SK-MEL-5 (cell line): ENCODE results near the gene GZF1. TPM values are rescaled to one million over a fixed set of nuclear protein-coding genes. Genes with fewer than 3 reads are reported as not detected.
A peak's percentile ranks its signal among the peaks of the same experiment; 100 is the strongest.

Source experiments
- DNase-seq: peaks from one replicate; pipeline ENCODE4 v3.0.0-alpha.2; 2016; ENCODE audit warnings: low read depth, low spot score
- in situ Hi-C: cut with HindIII; loops from 2 replicates; pipeline ENCODE4 v1.10.0; 2016; ENCODE audit warnings: low sequenced_read_pairs, high pct_unique_total_duplicates, low pct_unique_long_range_greater_than_20kb
- total RNA-seq: library from RNA; depleted of rRNA; stranded (reverse); fragments of >200 nt; shearing (Covaris generic); gene quantifications from 2 replicates; pipeline ENCODE4 v1.2.3, GENCODE V29; 2014

GZF1 gene
- total RNA-seq, 1 experiment from 2014 or later = 22.6 TPM

DNA sequence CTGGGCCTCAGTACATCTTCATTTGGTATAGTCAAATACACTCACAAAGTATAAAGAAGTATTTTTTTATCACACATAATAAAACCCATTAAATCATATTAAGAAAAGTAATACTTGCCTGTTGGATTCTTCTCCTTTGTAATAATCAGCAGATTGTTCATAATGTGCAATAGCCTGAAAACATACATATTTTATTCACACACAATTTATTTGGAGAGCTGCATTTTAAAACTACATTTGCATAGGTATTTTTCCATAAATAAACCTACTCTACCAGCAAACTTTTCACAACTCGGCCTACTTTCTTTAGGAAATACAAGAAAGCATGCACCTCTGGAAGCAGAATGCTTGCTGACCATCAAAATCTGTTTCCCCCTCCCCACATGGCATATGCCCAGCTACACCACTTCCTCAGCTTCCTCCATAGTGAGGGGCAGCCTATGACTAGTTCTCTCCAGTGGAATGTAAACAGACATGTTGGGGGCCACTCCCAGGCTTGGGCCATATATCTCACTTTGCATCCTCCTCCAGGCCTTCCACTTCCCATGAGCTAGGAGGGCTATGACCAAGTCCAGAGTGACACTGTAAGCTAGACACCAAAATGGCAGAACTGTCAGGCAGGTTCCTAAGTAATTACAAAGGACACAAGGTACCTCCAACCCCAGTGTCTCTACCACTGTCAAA is 28.3 kb downstream of the GZF1 start:
- in situ Hi-C loops = no loop called here
- no peak for DNase-seq

DNA sequence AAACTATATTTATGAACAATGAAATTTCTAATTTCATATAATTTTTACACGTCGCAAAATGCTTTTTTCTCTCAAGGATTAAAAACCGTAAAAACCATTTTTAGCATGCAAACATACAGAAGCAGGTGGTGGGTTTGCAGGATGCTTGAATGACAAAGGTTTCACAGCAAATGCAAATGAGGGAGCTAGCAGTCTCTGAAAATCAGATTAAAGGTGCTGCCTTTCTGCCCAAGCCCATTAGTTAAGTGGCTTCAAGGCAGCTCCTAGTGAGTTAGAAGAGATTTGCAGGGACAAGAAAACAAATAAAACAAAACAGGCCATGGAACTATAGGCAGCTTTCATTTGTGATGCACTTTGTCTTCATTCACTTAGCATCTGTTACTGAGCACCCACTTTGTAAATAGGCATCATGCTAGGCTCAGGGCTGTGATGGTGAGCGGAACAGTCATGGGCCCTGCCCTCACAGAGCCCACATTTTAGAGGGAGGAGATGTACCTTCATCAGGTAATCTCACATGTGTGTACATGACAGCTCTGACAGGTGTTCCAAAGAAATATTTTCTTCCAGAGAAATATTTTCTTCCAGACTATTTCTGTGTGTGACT is 29.8 kb downstream of the GZF1 start:
- in situ Hi-C loops = no loop called here
- no peak for DNase-seq

DNA sequence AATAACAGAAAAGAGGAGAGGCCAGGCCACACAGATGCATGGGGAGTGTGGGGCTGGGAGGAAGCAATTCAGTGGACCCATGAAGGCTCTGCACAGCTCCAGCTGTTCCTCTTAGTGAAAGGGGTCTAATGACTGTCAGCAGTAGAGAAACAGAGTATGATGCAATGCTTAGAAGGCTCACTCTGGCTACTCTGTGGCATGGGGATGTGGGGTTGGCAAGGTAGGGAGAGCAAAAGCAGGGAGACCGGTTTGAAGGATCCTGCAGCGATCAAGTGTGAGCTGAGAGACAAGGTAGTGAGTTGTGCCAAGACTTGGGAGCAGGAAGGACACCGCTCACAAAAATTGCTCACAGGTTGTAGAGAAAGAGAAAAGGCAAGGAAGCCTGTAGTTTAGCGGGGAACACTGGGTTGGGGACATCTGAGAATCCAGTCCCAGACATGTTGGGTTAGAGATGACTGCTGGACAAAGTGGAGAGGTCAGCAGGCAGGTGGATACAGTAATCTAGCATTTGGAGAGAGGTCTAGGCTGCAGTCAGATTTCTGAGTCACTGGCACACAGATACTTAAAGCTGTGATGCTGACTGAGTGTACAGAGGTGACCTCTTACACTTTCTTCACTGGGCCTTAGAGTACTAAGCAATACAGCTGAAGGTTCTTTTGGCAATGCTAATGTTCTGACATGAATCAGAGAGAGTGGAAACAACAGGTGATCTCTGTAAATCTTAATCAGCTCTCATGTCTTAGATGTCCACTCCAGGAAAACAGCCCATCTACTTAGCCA is 32.2 kb downstream of the GZF1 start:
- no peak for DNase-seq
- in situ Hi-C loops = no loop called here

DNA sequence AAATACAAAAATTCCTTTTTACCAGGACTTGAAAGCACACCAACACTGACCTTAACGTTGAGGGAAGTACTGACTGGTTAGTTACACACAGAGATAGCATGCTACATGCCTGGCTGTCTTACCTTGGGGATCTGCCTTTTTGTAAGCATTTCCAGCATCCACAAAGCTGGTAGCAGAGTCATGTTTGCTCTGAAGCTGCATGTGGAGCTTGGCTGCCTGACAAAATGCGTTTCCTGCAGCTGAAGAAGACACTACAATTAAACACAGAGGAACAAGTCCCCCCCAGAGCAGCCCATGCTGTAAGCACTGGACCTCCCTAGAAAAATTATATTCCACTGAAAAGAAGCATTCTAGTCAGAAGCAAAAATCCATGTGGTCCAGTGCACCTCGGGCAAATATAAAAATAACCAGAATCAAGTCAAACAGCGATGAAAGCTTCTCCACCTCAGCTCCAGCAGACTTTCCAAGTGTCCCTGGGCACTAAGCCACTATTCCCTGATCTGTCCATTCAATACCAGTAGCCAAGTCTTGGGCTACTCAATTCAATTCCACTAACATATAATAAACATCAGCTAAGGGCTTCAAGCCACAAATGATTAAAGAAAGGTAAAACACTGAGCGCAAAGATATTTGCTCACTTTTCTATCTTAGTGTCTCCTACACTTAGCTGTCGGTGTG is 35.1 kb downstream of the GZF1 start:
- in situ Hi-C loops = no loop called here
- no peak for DNase-seq

DNA sequence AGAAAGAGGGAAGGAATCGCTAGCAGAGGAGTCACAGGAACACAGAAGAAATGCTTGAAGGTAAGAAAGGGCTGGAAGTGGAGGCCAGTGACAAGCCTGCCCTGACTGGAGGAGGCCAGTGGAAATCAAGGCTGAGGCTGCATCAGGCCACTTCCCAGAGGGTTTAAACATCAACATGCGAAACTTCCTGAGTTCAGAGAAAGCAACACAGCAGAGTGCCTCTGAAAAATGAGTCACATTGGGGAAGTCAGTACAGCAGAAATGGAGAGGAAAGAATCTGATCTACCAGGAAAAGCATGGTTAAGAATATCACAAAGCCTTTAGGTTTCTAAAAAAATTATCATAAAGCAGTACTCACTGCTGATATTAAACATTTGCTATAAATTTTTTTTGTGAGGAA is 36.0 kb downstream of the GZF1 start:
- DNase-seq = no peak
- in situ Hi-C loops = no loop called here

DNA sequence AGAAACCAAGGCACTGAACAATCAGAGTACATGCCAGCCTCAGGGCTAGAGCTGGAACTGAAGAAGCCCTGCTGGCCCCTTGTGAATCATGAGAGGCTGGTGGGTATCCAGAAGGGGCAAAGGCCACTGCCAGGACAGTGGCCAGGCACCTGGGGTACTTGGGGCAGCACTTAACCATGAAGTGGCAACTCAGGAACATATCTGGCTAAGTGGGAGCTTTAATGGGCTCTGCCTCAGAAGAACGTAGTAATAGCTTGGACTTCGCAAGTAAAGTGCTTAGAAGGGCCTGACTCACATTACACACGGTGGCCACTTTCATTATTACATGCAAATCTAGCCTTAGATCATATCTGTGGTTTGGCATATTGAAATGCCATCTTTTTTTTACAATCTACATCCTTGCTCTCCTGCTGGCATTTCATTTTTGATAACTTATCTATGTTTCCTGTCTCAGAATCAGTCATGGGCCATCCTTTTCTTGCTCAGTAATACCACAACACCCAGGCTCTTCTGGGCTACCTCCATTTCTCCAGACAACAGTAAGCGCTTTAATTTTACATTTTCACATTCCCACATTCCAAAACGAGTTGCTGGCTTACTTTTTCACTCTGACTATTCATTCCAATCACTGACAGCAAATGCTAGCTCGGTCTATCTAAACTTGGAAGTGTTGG is 37.7 kb downstream of the GZF1 start:
- in situ Hi-C loops = no loop called here
- DNase-seq = no peak

DNA sequence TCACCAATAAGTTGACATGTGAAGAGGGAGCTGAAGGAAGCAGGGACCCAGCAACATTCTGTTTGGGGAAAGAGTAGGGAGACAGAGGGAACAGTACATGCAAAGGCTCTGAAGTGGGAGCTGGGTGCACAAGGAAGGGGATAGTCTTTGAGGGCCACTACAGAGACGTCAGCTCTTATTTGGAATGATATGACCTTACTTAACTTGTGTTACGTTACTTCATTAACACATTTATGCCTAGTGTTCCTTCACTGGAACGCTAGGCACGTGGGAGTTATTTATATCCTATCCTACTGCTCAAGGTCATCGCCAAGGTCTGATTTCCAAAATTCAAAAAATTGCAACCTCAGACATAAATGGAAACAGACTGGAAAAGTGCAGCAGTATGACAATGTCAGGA is 39.1 kb downstream of the GZF1 start:
- in situ Hi-C loops = no loop called here
- no peak for DNase-seq

DNA sequence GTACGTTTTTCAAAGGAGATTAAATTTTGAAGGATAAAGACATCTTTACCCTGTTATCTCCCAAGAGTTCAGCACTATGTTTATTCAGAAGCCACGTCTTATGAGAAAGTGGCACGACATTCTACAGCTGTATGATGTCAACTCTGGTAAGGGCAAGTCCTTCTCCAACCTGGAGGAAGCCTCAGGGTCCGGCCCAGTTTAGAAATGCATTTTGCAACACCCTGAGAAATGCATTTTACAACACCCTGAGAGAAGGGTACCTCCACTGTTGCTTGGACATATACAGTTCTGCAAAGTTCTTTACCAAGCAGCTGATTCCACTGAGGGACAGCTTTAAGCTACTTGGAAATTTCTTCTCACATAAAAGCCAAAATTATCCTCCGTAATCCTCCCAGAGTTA is 41.8 kb downstream of the GZF1 start:
- in situ Hi-C loops = no loop called here

DNA sequence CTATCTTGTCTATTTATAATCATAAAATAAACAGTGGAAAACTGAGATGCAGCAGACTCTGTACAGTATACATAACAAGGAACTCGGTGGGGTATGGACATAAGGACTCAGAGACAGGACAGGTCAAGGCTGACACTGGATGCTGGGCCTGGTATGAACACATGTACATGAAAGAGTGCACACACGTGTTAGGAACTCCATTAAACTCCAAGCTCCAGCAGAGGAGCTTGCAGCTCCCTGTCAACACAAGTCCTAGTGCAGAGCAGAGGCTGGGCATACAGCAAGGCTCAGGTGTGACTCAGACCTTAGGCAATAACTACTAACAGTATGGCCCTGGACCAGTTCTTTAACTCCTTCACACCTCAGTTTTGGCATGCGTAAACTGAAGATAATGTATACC is 42.2 kb downstream of the GZF1 start:
- DNase-seq = no peak
- in situ Hi-C loops = no loop called here

More for the DNA sequence above, 41.8 kb downstream of the GZF1 start:
- DNase-seq = no peak

DNA sequence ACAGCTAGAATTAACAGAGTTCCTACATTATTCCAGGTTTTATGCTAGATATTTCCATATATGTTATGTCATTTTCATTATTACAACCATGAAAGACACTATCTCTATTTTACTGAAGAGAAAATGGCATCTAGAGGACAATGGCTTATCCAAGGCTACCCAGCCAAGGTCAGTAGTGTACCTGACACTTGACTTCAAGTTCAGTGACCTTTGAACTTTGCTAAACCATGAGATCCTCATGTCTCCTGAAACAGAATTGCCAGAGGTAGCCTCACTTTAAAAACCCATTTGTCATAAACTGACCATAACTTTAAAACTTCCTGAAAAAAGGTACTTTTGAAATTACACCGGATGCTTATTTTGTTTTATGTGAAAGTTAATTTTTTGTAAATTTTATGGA is 44.9 kb downstream of the GZF1 start:
- DNase-seq = no peak
- in situ Hi-C loops = no loop called here

DNA sequence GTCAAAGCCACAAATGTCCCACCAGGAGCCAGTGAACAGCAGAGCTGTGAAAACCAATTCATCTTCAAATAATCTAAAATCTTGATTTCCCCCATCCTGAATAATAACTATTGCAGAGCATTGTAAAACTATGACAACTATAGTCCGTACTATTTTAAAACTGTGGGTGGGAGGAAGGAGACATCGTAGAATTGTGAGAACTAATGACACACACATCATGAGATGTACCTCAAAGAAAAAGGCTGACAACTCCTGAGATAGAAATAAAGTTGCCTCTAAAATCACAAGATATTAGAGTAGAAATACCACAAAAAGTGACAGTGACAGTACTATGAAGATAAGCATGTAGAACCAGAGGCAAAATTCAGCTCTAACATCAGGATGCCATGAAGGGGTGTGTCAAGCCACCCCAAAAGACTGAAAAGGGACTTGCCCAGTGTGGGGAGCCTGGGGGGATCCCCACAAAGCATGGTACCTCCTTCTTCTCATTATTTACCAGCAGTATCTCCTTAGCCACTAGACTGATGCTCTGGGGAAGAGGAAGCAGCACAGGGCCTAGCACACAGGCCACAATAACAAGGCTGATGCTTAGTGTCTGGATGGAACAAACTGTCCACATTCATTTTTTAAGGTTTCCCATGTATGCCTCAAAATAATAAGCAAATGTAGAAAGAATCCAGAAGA is 45.9 kb downstream of the GZF1 start:
- in situ Hi-C loops = no loop called here
- DNase-seq = no peak

DNA sequence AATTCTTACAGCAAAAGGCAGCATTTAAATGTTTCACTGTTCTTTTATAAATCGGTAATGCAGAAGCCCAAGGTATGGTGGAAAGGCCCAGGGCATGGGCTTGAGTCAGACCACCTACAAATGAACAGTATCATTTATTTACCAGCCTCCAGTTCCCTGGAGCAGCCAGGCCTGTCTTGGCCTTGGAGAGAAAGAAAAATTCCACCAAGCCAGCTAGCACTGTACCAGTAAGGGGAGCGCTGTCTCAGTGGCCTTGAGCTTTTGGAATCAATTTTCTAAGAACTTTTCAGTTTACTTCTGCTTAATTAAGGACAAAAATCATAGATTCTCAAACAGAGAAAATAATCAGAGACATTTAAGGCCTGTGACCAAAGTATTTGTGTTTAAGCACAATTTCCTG is 47.0 kb downstream of the GZF1 start:
- in situ Hi-C loops = no loop called here
- DNase-seq = no peak

DNA sequence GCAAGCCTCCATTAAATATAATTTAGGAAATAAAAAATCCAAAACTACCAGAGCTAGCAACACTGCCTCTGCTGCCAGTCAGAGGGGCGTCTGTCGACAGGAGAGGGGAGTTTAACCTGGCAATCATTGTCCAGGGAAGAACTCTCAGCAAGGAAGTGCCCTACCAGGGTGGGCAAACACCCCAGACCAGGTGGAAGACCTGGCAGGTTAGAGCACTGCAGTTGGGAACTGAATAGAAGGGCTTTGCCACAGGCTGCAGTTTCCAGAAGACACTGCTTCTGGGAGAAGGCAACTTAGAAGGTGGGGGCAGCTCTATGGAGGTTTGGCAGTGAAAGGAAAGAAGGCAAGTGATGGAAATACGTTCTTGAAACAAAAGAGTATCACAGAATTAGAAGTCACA is 47.8 kb downstream of the GZF1 start:
- no peak for DNase-seq
- in situ Hi-C loops = no loop called here

DNA sequence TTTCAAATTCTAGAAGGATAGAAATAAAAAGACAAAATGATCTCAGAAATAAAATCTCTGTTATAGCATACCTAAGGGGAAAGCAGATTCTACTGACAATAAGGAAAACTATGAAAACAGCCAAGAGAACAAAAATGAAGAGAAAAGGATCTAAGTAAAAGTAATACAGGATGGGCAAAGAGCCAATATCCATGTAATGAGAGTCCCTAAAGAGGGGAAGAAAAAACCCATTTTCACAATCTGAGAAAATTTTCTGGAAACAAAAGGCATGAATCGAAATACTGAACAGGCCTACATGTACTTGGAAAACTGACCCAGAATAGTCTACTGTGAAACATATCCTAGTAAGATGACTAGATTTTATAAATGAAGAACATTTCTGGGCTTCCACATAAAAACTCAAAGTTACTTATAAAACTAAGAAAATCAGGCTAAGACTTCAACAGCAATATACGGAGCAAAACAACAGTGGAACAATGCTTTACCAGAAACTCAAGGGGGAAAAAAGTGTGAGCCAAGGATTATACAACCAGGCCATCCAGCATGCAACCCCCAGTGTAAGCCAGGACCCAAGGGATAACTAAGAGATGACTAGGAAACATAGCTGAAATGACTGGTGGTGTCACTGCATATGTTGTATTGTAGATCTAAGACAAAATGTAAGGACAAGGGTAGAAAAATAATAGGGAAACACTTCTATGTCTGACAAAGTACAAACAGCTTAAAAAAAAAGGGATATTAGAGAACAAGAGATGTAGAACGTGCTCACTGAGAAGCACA is 49.1 kb downstream of the GZF1 start:
- in situ Hi-C loops = no loop called here
- no peak for DNase-seq

DNA sequence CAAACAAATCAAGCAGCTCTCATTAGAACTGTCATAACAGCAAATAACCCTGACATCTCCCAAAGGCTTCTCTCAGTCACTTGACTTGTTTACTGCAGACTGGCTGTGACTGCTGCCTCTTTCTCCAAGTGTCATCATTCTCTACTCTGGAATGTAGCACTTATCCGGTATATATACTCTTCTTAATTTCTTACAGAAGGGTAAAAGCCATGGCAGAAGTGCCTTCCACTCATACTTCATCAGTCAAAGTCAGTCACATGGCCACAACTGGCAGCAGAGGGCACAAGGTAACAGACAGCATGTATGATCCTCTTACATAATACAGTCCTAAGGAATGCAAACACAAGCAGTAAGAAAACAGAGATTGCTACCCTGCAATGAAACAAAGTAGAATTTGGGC is 50.0 kb downstream of the GZF1 start:
- peak; percentile 50 for DNase-seq
- in situ Hi-C loops = no loop called here

DNA sequence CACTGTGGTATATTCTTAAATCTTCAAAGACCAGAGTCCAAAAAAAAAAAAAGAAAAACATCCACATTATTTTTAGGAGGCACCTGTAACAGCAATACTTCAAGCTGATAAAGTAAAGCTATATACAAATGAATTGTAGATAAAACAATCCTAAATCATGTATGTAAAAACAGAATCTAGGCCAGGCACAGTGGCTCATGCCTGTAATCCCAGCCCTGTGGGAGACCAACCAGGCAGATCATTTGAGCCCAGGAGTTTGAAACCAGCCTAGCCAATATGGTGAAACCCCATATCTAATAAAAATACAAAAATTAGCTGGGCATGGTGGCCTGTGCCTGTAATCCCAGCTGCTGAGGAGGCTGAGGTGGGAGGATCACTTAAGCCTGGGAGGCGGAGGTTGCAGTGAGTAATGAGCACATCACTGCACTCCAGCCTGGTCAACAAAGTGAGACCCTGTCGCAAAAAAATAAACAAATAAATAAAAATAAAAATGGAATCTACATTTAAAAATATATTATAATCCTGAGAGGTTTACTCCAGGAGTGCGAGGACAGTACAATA is 52.0 kb downstream of the GZF1 start:
- in situ Hi-C loops = no loop called here
- no peak for DNase-seq
